Skin epidermis (tissue), 12 donors: ENCODE data around the gene KCNK3.

Source experiments
- H3K27ac ChIP-seq, 21 experiments: fragments of 200-600 bp; sonication (generic) in 11 of 21; one replicate each; pipeline ENCODE4 v1.5.0; 2020; ENCODE audit warnings: mild to moderate bottlenecking in 3 of 21, inconsistent platforms in 2 of 21, moderate library complexity in 2 of 21
- H3K4me3 ChIP-seq, 7 experiments: fragments of 200-600 bp; sonication (generic) in 2 of 7; one replicate each; pipeline ENCODE4 v1.5.0; 2020; ENCODE audit warnings: inconsistent platforms in 2 of 7, mild to moderate bottlenecking in 2 of 7, moderate library complexity in 1 of 7

The KCNK3 gene

GRCh38 chr2:26709323-26710110, 17.0 kb downstream of the KCNK3 start:
- Histone ChIP-seq H3K4me3 (no peak overlapping the region), H3K27ac (no peak overlapping the region)

GRCh38 chr2:26710145-26710544, 17.6 kb downstream of the KCNK3 start:
- H3K27ac ChIP-seq: no peak overlapping the region
- H3K4me3 ChIP-seq: no peak overlapping the region

- no peak overlapping the region for H3K27ac ChIP-seq
- no peak overlapping the region for H3K4me3 ChIP-seq
Observed at GRCh38 chr2:26710743-26711456, 18.4 kb downstream of the KCNK3 start.

- Histone ChIP-seq H3K27ac (no peak overlapping the region), H3K4me3 (no peak overlapping the region)
Observed at GRCh38 chr2:26711457-26712161, 19.1 kb downstream of the KCNK3 start.

GRCh38 chr2:26712486-26713465, 20.3 kb downstream of the KCNK3 start:
- Histone ChIP-seq H3K27ac (no peak overlapping the region), H3K4me3 (no peak overlapping the region)

GRCh38 chr2:26715528-26716270, 23.2 kb downstream of the KCNK3 start:
- Histone ChIP-seq H3K27ac (no peak overlapping the region), H3K4me3 (no peak overlapping the region)

- no peak overlapping the region for H3K27ac ChIP-seq
- H3K4me3 ChIP-seq: no peak overlapping the region
Observed at GRCh38 chr2:26716340-26716739, 23.8 kb downstream of the KCNK3 start.

GRCh38 chr2:26716769-26717168, 24.2 kb downstream of the KCNK3 start:
- Histone ChIP-seq H3K27ac (no peak overlapping the region), H3K4me3 (no peak overlapping the region)

- no peak overlapping the region for H3K4me3 ChIP-seq
- H3K27ac ChIP-seq: no peak overlapping the region
Observed at GRCh38 chr2:26717362-26717761, 24.8 kb downstream of the KCNK3 start.

- H3K27ac ChIP-seq: no peak overlapping the region
Observed at GRCh38 chr2:26718949-26719686, 26.6 kb downstream of the KCNK3 start.

GRCh38 chr2:26720322-26721114, 28.0 kb downstream of the KCNK3 start:
- no peak overlapping the region for H3K4me3 ChIP-seq
- peak overlapping the region in 5 of 21 experiments; percentile 26 to 77 (median 67) for H3K27ac ChIP-seq

More at GRCh38 chr2:26718949-26719686, 26.6 kb downstream of the KCNK3 start:
- no peak overlapping the region for H3K4me3 ChIP-seq

- Histone ChIP-seq H3K27ac (peak overlapping the region in 7 of 21 experiments; percentile 6 to 77 (median 55)), H3K4me3 (no peak overlapping the region)
Observed at GRCh38 chr2:26721115-26722032, 28.9 kb downstream of the KCNK3 start.

- no peak overlapping the region for H3K4me3 ChIP-seq
- H3K27ac ChIP-seq: peak overlapping the region in 1 of 21 experiments; percentile 36
Observed at GRCh38 chr2:26722328-26722727, 29.8 kb downstream of the KCNK3 start.

GRCh38 chr2:26722911-26723310, 30.4 kb downstream of the KCNK3 start:
- Histone ChIP-seq H3K27ac (peak overlapping the region in 8 of 21 experiments; percentile 11 to 73 (median 36)), H3K4me3 (no peak overlapping the region)

- Histone ChIP-seq H3K4me3 (no peak overlapping the region), H3K27ac (peak overlapping the region in 8 of 21 experiments; percentile 11 to 73 (median 28))
Observed at GRCh38 chr2:26723475-26723874, 31.0 kb downstream of the KCNK3 start.
